Measurements from ENCODE around the gene VWCE.

The VWCE gene

DNA sequence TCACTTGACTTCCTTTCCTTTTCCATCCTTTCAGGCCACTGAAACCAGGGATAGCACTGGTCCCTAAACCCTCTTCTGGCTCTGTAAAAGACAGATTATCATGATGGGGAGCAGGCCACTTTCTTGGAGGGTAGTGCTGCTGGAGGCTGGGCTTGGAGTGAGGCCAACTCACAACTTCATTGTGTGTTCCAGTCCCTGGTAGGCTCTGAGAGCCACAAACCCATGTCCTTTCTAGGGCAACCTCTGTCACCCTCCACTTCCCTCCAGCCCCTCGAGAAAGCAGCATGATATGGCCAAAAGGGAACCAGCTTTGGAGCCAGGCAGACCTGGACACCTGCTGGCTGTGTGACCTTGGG is 40.2 kb upstream of the VWCE start:
- peak overlapping the region; percentile 97 for H3K9ac ChIP-seq (ENCODE audit: low read depth, low read length)
- H3K36me3 ChIP-seq (ENCODE audit: insufficient read depth, low read length) = peaks cover 14% of the 10 kb centered on the region; the same call in 1 of the 2 replicates
- no peak overlapping the region for H3K4me3 ChIP-seq (ENCODE audit: low read length)
- no peak overlapping the region for H3K27ac ChIP-seq (ENCODE audit: low read depth, low read length)
- H3K27me3 ChIP-seq (ENCODE audit: insufficient read depth, low read length) = no peaks in the 10 kb centered on the region
- peaks cover 17% of the 10 kb centered on the region; the same call in 1 of the 2 replicates for H3K4me1 ChIP-seq (ENCODE audit: insufficient read depth, low read length)
- WGBS = 86% methylated on average over 1 of the region's 1 CpG
- no peaks in the 10 kb centered on the region for H3K9me3 ChIP-seq (ENCODE audit: insufficient read depth, low read depth, low read length)

DNA sequence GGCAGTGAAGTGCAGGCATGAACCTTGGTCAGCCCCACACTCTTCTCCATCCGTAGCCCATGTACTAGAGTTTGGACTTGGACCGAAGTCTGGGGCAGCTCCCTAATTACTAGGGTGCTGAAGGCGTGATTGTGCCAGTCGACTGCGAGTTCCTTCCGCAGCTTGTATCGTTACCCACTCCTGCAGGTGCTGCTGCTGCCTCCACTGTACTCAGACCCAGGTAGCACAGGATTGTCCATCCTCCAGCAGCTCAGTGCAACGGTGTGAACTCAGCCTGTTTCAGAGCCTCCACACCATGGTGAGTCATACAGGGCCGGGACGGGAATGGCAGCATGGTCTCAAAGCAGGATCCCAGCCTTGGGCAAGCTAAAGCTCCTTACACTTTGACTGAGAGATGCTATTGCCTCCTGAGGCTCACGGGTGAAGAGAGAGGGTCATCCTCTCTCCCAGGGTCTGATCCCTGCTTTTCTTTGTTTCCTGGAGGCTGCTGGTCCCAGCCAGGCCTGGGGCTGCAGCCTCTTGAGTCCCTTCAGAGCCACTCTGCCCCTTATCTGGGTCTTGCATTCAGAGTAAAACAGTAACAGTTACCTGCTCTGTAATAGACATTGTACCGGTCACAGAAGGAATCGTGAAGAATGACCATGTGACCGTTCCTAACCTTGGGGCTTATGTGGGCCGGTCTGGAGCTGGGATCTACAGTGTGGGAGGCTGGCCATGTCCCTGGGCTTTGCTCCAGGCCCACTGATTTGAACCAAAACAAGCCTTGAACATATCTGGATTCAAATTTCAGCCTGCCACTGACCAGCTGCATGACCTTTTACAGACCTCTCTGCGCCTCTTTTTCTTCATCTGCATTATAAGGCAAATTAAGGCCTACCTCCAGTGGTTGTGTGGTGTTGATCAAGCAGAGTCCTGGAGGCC is 39.6 kb upstream of the VWCE start:
- no peaks in the 10 kb centered on the region for H3K27me3 ChIP-seq (ENCODE audit: insufficient read depth, low read length)
- no peaks in the 10 kb centered on the region for H3K9me3 ChIP-seq (ENCODE audit: insufficient read depth, low read depth, low read length)
- H3K27ac ChIP-seq (ENCODE audit: low read depth, low read length) = no peak overlapping the region
- H3K9ac ChIP-seq (ENCODE audit: low read depth, low read length) = peak overlapping the region; percentile 97
- no peak overlapping the region for H3K4me3 ChIP-seq (ENCODE audit: low read length)
- H3K4me1 ChIP-seq (ENCODE audit: insufficient read depth, low read length) = peaks cover 17% of the 10 kb centered on the region; the same call in 1 of the 2 replicates
- 93% methylated on average over 16 of the region's 16 CpGs for WGBS
- H3K36me3 ChIP-seq (ENCODE audit: insufficient read depth, low read length) = peaks cover 21% of the 10 kb centered on the region

DNA sequence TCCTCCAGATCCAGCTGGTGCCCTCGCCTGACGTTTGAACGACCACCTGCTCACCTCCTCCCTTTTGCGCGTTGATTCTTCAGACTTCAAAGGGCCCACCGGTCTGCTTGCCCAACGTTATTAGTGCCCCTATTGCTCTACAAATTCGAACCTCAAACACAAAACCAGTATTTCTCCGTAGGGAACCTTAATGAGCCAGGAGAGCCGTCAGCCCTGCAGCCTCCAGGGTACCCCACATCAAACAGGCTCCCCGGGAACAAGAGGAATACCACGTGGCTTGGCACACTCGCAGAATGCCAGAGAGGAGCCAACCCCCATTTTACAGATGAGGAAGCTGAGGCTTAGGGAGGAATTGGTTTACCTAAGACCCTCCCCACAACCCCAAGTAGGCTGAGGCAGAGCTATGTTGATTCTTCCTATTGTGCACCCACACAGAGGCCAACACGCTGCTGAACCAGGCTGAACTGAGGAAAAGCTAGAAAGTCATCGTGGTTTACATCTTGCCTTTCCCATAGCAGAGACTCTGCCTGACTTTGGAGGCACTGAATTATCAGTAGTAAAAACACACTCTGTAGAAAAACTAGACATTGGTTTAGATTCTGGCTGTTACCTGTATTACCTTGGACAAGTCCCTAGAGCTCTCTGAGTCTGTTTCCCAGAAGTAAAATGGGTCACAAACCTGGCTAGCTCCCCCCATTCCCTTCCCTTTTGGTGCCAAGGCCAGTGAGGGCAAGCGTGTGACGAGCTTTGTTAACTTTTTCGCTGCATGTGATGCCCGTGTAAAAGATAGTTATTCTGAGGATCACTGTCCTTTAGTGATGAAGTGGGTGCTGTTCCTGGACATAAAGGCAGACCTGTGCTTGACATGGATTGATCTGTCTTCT is 38.7 kb upstream of the VWCE start:
- H3K9me3 ChIP-seq (ENCODE audit: insufficient read depth, low read depth, low read length) = no peaks in the 10 kb centered on the region
- H3K27me3 ChIP-seq (ENCODE audit: insufficient read depth, low read length) = no peaks in the 10 kb centered on the region
- 37% methylated on average over 19 of the region's 19 CpGs for WGBS
- peak overlapping the region; percentile 97 for H3K9ac ChIP-seq (ENCODE audit: low read depth, low read length)
- peak overlapping the region; percentile 87 for H3K27ac ChIP-seq (ENCODE audit: low read depth, low read length)
- peaks cover 17% of the 10 kb centered on the region; the same call in 1 of the 2 replicates for H3K4me1 ChIP-seq (ENCODE audit: insufficient read depth, low read length)
- H3K36me3 ChIP-seq (ENCODE audit: insufficient read depth, low read length) = peaks cover 28% of the 10 kb centered on the region
- H3K4me3 ChIP-seq (ENCODE audit: low read length) = peak overlapping the region; percentile 84

DNA sequence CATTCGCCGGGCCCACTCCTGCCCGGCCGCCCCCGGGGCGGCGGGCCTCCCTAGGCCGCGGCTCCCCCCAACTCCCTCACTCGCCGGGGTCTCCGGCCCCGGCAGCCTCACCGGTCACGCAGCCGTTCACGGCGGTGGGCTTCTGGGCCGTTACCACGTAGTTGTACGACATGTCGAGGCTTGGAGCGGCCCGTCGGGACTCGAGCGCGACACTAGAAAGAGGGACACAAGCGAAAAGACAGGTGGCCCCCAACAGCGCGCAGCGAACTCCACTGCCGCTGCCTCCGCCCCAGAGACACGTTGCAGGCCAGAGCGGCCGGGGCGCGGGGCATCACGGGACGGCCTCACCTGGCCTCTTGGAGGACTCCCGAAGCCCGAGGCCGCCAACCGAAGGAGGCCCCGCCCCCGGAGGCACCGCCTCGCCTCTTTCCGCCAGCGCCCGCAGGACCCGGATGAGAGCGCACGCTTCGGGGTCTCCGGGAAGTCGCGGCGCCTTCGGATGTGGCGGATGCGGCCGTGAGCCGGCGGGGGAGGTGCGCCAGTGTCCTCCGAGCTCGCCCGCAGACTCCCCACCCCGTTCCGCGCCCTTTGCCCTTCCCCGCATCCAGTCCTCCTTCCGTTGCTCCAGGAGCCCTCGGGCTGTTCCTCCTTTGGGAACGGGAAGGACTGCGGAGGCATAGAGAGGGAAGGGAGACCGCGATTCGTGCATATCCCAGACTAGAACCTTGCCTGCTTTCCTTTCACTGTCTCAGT is 37.9 kb upstream of the VWCE start, which contains the start of the genes DDB1 and TKFC:
TSS of gene DDB1 (minus strand) at position 309 of the 753 bp plus-strand sequence. CDS start at position 172, 137 bp downstream.
TSS of gene TKFC (plus strand) at position 432 of the 753 bp plus-strand sequence. CDS start 1,501 bp downstream, outside the sequence.
- peak within 1 kb of the TSS; percentile 87 for H3K27ac ChIP-seq (ENCODE audit: low read depth, low read length)
- H3K36me3 ChIP-seq (ENCODE audit: insufficient read depth, low read length) = peaks cover 29% of the 10 kb centered on the region
- H3K9me3 ChIP-seq (ENCODE audit: insufficient read depth, low read depth, low read length) = no peaks in the 10 kb centered on the region
- no peaks in the 10 kb centered on the region for H3K27me3 ChIP-seq (ENCODE audit: insufficient read depth, low read length)
- peak within 1 kb of the TSS; percentile 84 for H3K4me3 ChIP-seq (ENCODE audit: low read length)
- peaks cover 17% of the 10 kb centered on the region; the same call in 1 of the 2 replicates for H3K4me1 ChIP-seq (ENCODE audit: insufficient read depth, low read length)
- under 1% methylated on average over 80 of the region's 81 CpGs for WGBS
- peak within 1 kb of the TSS; percentile 97 for H3K9ac ChIP-seq (ENCODE audit: low read depth, low read length)

DNA sequence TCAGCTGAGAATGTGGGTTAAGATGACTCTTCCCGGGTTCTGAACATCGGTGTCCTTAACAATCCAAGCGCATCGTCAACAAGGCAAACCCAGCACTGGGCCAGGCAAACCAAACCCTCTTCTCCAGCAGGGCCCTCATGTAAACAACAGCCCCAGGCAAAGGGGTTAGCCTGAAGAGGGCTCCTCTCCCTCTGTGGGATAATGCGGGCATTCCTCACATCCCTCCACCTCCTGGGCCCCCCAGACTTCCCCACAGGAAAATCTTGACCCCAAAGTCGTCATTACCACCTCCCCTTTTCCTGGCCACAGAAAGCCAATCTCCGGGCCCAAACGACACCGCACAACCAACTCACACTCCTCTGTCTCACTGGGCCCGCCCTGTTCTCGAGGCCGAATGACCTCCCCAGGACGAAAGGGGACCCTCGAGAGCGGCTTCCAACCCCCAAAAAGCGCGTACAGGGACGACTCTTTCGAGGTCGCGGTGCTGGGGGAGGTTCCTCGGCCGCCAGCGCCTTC is 37.2 kb upstream of the VWCE start:
- Histone ChIP-seq H3K9ac (ENCODE audit: low read depth, low read length) (peak overlapping the region; percentile 97), H3K36me3 (ENCODE audit: insufficient read depth, low read length) (peaks cover 36% of the 10 kb centered on the region), H3K4me1 (ENCODE audit: insufficient read depth, low read length) (peaks cover 17% of the 10 kb centered on the region; the same call in 1 of the 2 replicates), H3K4me3 (ENCODE audit: low read length) (peak overlapping the region; percentile 84), H3K27ac (ENCODE audit: low read depth, low read length) (peak overlapping the region; percentile 86), H3K9me3 (ENCODE audit: insufficient read depth, low read depth, low read length) (no peaks in the 10 kb centered on the region), H3K27me3 (ENCODE audit: insufficient read depth, low read length) (no peaks in the 10 kb centered on the region)
- 2% methylated on average over 24 of the region's 24 CpGs for WGBS

DNA sequence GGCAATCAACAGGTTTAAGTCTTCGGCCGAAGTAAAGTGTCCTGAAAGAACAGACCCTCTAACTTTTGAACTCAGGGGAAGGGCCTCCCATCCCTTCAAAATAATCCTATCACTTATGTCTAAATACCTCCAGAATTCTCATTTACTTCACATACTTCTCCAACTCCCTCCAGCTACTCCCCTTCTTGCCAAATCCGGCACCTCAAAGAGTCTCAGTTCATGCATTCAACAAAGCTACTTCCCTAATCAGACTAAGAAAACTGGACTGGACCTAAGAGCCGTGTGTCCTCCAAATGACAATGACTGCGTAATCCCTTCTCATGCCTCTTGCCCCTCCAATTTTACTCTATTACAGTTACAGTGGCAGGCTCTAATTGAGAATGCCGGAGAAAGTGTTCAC is 36.5 kb upstream of the VWCE start:
- Histone ChIP-seq H3K9ac (ENCODE audit: low read depth, low read length) (peak overlapping the region; percentile 97), H3K27ac (ENCODE audit: low read depth, low read length) (peak overlapping the region; percentile 86; the same call in 1 of the 2 replicates), H3K9me3 (ENCODE audit: insufficient read depth, low read depth, low read length) (no peaks in the 10 kb centered on the region), H3K4me3 (ENCODE audit: low read length) (peak overlapping the region; percentile 84), H3K4me1 (ENCODE audit: insufficient read depth, low read length) (peaks cover 17% of the 10 kb centered on the region; the same call in 1 of the 2 replicates), H3K36me3 (ENCODE audit: insufficient read depth, low read length) (peaks cover 42% of the 10 kb centered on the region), H3K27me3 (ENCODE audit: insufficient read depth, low read length) (no peaks in the 10 kb centered on the region)
- WGBS = 85% methylated on average over 6 of the region's 6 CpGs

DNA sequence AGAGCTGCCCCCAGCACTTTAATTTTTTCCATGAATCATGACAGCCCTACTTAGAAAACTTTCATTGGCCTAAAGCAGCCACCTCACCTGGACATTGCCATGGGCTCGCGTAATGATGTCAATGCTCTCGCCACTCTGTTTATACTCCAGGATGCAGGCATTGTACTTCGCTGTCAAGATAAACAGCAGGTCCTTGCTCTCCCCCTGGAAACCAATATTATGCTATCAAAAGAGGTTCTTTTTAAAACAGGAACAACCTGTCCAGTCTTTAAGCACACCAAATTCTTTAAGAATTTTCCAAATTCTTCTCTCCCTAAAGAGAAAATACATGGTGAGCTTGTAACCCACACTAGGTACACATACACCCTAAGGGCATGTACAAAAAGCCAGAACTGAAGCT is 34.8 kb upstream of the VWCE start:
- Histone ChIP-seq H3K27ac (ENCODE audit: low read depth, low read length) (no peak overlapping the region), H3K4me1 (ENCODE audit: insufficient read depth, low read length) (peaks cover 12% of the 10 kb centered on the region; the same call in 1 of the 2 replicates), H3K4me3 (ENCODE audit: low read length) (no peak overlapping the region), H3K9ac (ENCODE audit: low read depth, low read length) (0 out of 2 replicates have a peak overlapping the region, but pooled peaks have one; percentile 18), H3K9me3 (ENCODE audit: insufficient read depth, low read depth, low read length) (no peaks in the 10 kb centered on the region), H3K27me3 (ENCODE audit: insufficient read depth, low read length) (no peaks in the 10 kb centered on the region), H3K36me3 (ENCODE audit: insufficient read depth, low read length) (peaks cover 60% of the 10 kb centered on the region)
- WGBS = 97% methylated on average over 4 of the region's 4 CpGs

DNA sequence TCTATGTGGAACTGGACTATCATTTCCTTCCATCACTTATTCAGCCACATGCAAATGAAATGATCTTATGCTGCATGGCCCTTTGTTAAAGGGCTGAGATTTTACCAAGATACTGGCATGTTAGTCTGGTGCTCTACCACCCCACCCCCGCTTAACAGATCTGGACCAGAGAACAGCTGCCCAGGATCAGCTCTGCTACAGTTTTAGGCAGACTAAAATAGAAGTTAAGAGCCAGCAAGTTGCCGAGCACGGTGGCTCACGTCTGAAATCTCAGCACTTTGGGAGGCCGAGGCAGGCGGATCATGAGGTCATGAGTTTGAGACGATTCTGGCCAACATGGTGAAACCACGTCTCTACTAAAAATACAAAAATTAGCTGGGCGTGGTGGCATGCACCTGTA is 33.2 kb upstream of the VWCE start:
- Histone ChIP-seq H3K4me1 (ENCODE audit: insufficient read depth, low read length) (peaks cover 6% of the 10 kb centered on the region; the same call in 1 of the 2 replicates), H3K27ac (ENCODE audit: low read depth, low read length) (no peak overlapping the region), H3K9ac (ENCODE audit: low read depth, low read length) (no peak overlapping the region), H3K4me3 (ENCODE audit: low read length) (no peak overlapping the region), H3K9me3 (ENCODE audit: insufficient read depth, low read depth, low read length) (no peaks in the 10 kb centered on the region), H3K27me3 (ENCODE audit: insufficient read depth, low read length) (no peaks in the 10 kb centered on the region), H3K36me3 (ENCODE audit: insufficient read depth, low read length) (peaks cover 74% of the 10 kb centered on the region)
- WGBS = 95% methylated on average over 9 of the region's 9 CpGs

DNA sequence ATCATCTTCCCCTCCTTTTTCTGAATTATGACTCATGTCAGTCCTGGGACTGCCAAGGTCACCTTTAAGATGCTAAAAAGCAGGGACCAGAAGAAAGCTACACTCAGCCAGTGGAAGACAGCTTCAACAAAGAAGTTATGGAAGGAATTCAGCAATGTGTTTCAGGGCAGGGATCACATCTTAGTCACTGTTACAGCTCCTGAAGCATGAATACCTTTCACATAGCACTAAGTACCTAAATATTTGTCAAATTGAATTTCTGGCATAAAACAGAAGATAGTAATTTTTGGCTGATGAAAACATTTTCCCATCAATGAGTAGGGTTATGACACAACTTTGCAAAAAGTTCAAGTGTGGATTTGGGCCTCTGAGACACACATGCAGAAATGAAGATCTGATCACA is 32.6 kb upstream of the VWCE start:
- peaks cover 81% of the 10 kb centered on the region for H3K36me3 ChIP-seq (ENCODE audit: insufficient read depth, low read length)
- H3K27ac ChIP-seq (ENCODE audit: low read depth, low read length) = no peak overlapping the region

More for the DNA sequence above, 32.6 kb upstream of the VWCE start:
- H3K4me1 ChIP-seq (ENCODE audit: insufficient read depth, low read length) = peaks cover 6% of the 10 kb centered on the region; the same call in 1 of the 2 replicates
- H3K9ac ChIP-seq (ENCODE audit: low read depth, low read length) = no peak overlapping the region
- H3K27me3 ChIP-seq (ENCODE audit: insufficient read depth, low read length) = no peaks in the 10 kb centered on the region
- H3K4me3 ChIP-seq (ENCODE audit: low read length) = no peak overlapping the region
- no peaks in the 10 kb centered on the region for H3K9me3 ChIP-seq (ENCODE audit: insufficient read depth, low read depth, low read length)

Measured in HUES64 (cell line).